Testis (tissue), 2 donors: ENCODE results near the gene ZSCAN10.

ENCODE experiments used
- POLR2A ChIP-seq: fragments of 450-650 bp; IDR thresholded peaks from one replicate; pipeline ENCODE4 v1.6.1; 2017; ENCODE audit warnings: antibody characterized with exemption, mild to moderate bottlenecking, moderate library complexity
- TF ChIP-seq, protein P1 (sequence below), 3 experiments: fragments of 450-650 bp in 2 of 3; fragments of 200-600 bp in 1 of 3; sonication (generic) in 1 of 3; IDR thresholded peaks; one replicate each; pipeline ENCODE4 v1.5.1; 2016 to 2019; ENCODE audit warnings: antibody characterized with exemption in 3 of 3, mild to moderate bottlenecking in 2 of 3, moderate library complexity in 1 of 3

DNA sequence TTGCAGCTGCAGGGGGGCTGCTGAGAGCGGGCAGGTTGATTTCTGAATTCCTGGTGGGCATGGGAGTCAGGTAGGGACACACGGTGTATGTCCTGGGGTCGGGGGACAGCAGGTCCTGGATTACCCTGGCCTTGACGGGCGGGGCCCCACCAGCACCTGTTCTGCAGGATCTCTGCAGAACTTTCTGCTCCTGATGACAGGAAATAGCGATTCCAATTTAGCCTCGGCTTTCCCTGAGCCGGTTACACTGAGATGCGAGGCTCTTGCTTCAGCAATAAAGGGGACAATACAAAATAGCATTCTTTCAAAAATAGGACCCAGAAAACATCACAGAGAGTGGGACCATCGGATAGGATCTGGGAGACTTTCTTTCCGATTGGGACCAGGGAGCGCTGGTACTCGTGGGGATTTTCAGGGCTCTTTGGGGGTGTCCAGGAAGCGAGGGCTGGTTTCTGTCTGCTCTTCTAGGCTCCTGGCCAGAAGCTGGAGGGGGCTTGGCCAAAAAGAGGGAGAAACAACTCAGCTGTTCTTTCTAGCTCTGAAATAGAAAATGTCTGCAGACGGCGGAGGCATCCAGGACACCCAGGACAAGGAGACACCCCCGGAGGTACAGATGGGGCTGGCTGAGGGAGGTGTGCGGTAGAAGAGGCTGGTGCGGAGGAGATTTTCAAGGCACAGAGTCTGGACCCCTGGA, 13.9 kb upstream of the ZSCAN10 start:
- TF ChIP-seq, protein P1, sequence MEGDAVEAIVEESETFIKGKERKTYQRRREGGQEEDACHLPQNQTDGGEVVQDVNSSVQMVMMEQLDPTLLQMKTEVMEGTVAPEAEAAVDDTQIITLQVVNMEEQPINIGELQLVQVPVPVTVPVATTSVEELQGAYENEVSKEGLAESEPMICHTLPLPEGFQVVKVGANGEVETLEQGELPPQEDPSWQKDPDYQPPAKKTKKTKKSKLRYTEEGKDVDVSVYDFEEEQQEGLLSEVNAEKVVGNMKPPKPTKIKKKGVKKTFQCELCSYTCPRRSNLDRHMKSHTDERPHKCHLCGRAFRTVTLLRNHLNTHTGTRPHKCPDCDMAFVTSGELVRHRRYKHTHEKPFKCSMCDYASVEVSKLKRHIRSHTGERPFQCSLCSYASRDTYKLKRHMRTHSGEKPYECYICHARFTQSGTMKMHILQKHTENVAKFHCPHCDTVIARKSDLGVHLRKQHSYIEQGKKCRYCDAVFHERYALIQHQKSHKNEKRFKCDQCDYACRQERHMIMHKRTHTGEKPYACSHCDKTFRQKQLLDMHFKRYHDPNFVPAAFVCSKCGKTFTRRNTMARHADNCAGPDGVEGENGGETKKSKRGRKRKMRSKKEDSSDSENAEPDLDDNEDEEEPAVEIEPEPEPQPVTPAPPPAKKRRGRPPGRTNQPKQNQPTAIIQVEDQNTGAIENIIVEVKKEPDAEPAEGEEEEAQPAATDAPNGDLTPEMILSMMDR (IDR thresholded peaks at IDR 0.05) = no peak
- no peak for TF ChIP-seq POLR2A
